IMR-90 (cell line): ENCODE data around the gene TUBGCP2. TPM values are rescaled to one million over a fixed set of nuclear protein-coding genes. Genes with fewer than 3 reads are reported as not detected.

Experiments
- ATAC-seq: fragments of 200-7000 bp; cut with Tn5 transposase; 2 replicates; pipeline ENCODE4 v1.9.1; 2020; ENCODE audit warnings: low read depth, mild to moderate bottlenecking, moderate library complexity
- BruUV-seq: library from RNA; stranded (reverse); fragments of 400-500 nt; replicated peaks from 2 replicates; lab custom pipeline; 2021; lab: Mats Ljungman, UMichigan
- CTCF ChIA-PET: fragments of 300-600 bp; formaldehyde crosslinking; extraction: SDS; loops from one replicate; lab custom pipeline; 2021; ENCODE audit warnings: antibody characterized with exemption; lab: Yijun Ruan, JAX
- POLR2A ChIA-PET: fragments of 300-600 bp; sonication (Branson Sonifier 250); formaldehyde crosslinking; loops from one replicate; lab custom pipeline; 2022; ENCODE audit warnings: antibody characterized with exemption; ENCODE audit not compliant: unreplicated experiment; lab: Charles Lee
- DNase-seq: peaks from one replicate; pipeline ENCODE4 v3.0.0; 2013
- H2AFZ ChIP-seq: replicated peaks from 2 replicates; pipeline ENCODE3; 2013; ENCODE audit warnings: low read length, mild to moderate bottlenecking; ENCODE audit not compliant: poor library complexity
- H2AK5ac ChIP-seq: 2 replicates; pipeline ENCODE4 v1.6.1; 2013; ENCODE audit warnings: low read depth, low read length, inconsistent platforms
- H2AK9ac ChIP-seq: replicated peaks from 2 replicates; pipeline ENCODE3; 2013; ENCODE audit warnings: mild to moderate bottlenecking, low read depth, low read length, moderate library complexity; ENCODE audit not compliant: poor library complexity
- H2BK120ac ChIP-seq: 2 replicates; pipeline ENCODE4 v1.6.1; 2013; ENCODE audit warnings: low read depth, low read length, inconsistent platforms
- H2BK15ac ChIP-seq: 3 replicates; pipeline ENCODE4 v1.6.1; 2013; ENCODE audit warnings: low read depth, low read length, inconsistent platforms
- H2BK20ac ChIP-seq: 2 replicates; pipeline ENCODE4 v1.6.1; 2013; ENCODE audit warnings: low read depth, mild to moderate bottlenecking, inconsistent platforms, low read length, moderate library complexity
- H2BK5ac ChIP-seq: 2 replicates; pipeline ENCODE4 v1.6.1; 2013; ENCODE audit warnings: mild to moderate bottlenecking, low read depth, low read length, inconsistent platforms; ENCODE audit not compliant: poor library complexity, severe bottlenecking
- H3K14ac ChIP-seq: replicated peaks from 2 replicates; pipeline ENCODE4 v1.6.1; 2013; ENCODE audit warnings: low read depth, low read length, inconsistent platforms
- H3K18ac ChIP-seq: 2 replicates; pipeline ENCODE4 v1.6.1; 2013; ENCODE audit warnings: low read depth, low read length, control low read depth
- H3K23ac ChIP-seq: 2 replicates; pipeline ENCODE4 v1.6.1; 2013; ENCODE audit warnings: low read depth, low read length, inconsistent platforms
- H3K27ac ChIP-seq: 2 replicates; pipeline ENCODE4 v1.5.1; 2013; ENCODE audit warnings: mild to moderate bottlenecking, control low read depth, low read length; ENCODE audit not compliant: insufficient read depth
- H3K27me3 ChIP-seq: 2 replicates; pipeline ENCODE4 v1.6.1; 2013; ENCODE audit warnings: low read length; ENCODE audit not compliant: control insufficient read depth, insufficient read depth
- H3K36me3 ChIP-seq: 2 replicates; pipeline ENCODE4 v1.6.1; 2013; ENCODE audit warnings: low read length, mixed read lengths; ENCODE audit not compliant: control insufficient read depth, insufficient read depth
- H3K4ac ChIP-seq: 2 replicates; pipeline ENCODE4 v1.6.1; 2013; ENCODE audit warnings: low read depth, low read length, inconsistent platforms
- H3K4me1 ChIP-seq: 2 replicates; pipeline ENCODE4 v1.6.1; 2013; ENCODE audit warnings: low read length, mixed read lengths; ENCODE audit not compliant: control insufficient read depth, insufficient read depth
- H3K4me2 ChIP-seq: 2 replicates; pipeline ENCODE4 v1.6.1; 2013; ENCODE audit warnings: low read depth, mild to moderate bottlenecking, control low read depth, low read length, moderate library complexity
- H3K4me3 ChIP-seq: 2 replicates; pipeline ENCODE4 v1.5.1; 2013; ENCODE audit warnings: low read depth, mild to moderate bottlenecking, control low read depth, low read length, moderate library complexity; ENCODE audit not compliant: insufficient read depth
- H3K56ac ChIP-seq: 2 replicates; pipeline ENCODE4 v1.6.1; 2013; ENCODE audit warnings: low read length, inconsistent platforms; ENCODE audit not compliant: insufficient read depth; ENCODE audit errors: extremely low read depth
- H3K79me1 ChIP-seq, 2 experiments: 2 replicates each; pipeline ENCODE4 v1.6.1; 2013; ENCODE audit warnings: low read length in 2 of 2, inconsistent platforms in 1 of 2, low read depth in 1 of 2
- H3K9ac ChIP-seq: 2 replicates; pipeline ENCODE4 v1.6.1; 2013; ENCODE audit warnings: low read depth, low read length, control low read depth
- H3K9me1 ChIP-seq: 2 replicates; pipeline ENCODE4 v1.6.1; 2013; ENCODE audit warnings: low read length, inconsistent platforms; ENCODE audit not compliant: insufficient read depth
- H3K9me3 ChIP-seq: 2 replicates; pipeline ENCODE4 v1.6.1; 2013; ENCODE audit warnings: low read length; ENCODE audit not compliant: control insufficient read depth, insufficient read depth
- H4K20me1 ChIP-seq: 2 replicates; pipeline ENCODE4 v1.6.1; 2013; ENCODE audit warnings: low read length, inconsistent platforms; ENCODE audit not compliant: insufficient read depth
- H4K5ac ChIP-seq: 2 replicates; pipeline ENCODE4 v1.6.1; 2013; ENCODE audit warnings: mild to moderate bottlenecking, low read depth, low read length, control low read depth
- H4K8ac ChIP-seq, 2 experiments: 2 replicates each; pipeline ENCODE4 v1.6.1; 2013; ENCODE audit warnings: low read depth in 2 of 2, low read length in 2 of 2, control low read depth in 1 of 2, inconsistent platforms in 1 of 2
- H4K91ac ChIP-seq: 2 replicates; pipeline ENCODE4 v1.6.1; 2013; ENCODE audit warnings: low read depth, low read length, inconsistent platforms; ENCODE audit not compliant: insufficient read depth
- BHLHE40 ChIP-seq: fragments of 150-350 bp; IDR thresholded peaks from 2 replicates; pipeline ENCODE4 v1.6.1; 2016; ENCODE audit warnings: mild to moderate bottlenecking, low read depth, low read length
- CEBPB ChIP-seq: IDR thresholded peaks from 2 replicates; pipeline ENCODE4 v1.6.1; 2012; ENCODE audit warnings: low read depth, low read length, improper control_type of control experiment
- CHD1 ChIP-seq: IDR thresholded peaks from 2 replicates; pipeline ENCODE4 v1.6.1; 2012; ENCODE audit warnings: low read depth, low read length, improper control_type of control experiment
- ELK1 ChIP-seq: fragments of 150-350 bp; IDR thresholded peaks from 2 replicates; pipeline ENCODE4 v1.6.1; 2016; ENCODE audit warnings: low read depth, mild to moderate bottlenecking, low read length, moderate library complexity, borderline replicate concordance
- FOS ChIP-seq: fragments of 150-350 bp; IDR thresholded peaks from 2 replicates; pipeline ENCODE4 v1.6.1; 2016; ENCODE audit warnings: low read depth, low read length
- MAFK ChIP-seq: IDR thresholded peaks from 2 replicates; pipeline ENCODE4 v1.6.1; 2012; ENCODE audit warnings: low read depth, low read length, improper control_type of control experiment
- MAZ ChIP-seq: IDR thresholded peaks from 2 replicates; pipeline ENCODE4 v1.6.1; 2012; ENCODE audit warnings: low read depth, mild to moderate bottlenecking, low read length, improper control_type of control experiment, moderate library complexity, borderline replicate concordance
- MXI1 ChIP-seq: IDR thresholded peaks from 2 replicates; pipeline ENCODE4 v1.6.1; 2012; ENCODE audit warnings: low read depth, mild to moderate bottlenecking, low read length, moderate library complexity, borderline replicate concordance
- NFE2L2 ChIP-seq: fragments of 150-350 bp; IDR thresholded peaks from 2 replicates; pipeline ENCODE4 v1.6.1; 2016; ENCODE audit warnings: low read depth, mild to moderate bottlenecking, low read length
- POLR2A ChIP-seq: IDR thresholded peaks from 2 replicates; pipeline ENCODE4 v1.6.1; 2012; ENCODE audit warnings: mild to moderate bottlenecking, low read depth, low read length
- RAD21 ChIP-seq: IDR thresholded peaks from 2 replicates; pipeline ENCODE4 v1.6.1; 2012; ENCODE audit warnings: low read length, improper control_type of control experiment
- RCOR1 ChIP-seq: IDR thresholded peaks from 2 replicates; pipeline ENCODE4 v1.6.1; 2012; ENCODE audit warnings: mild to moderate bottlenecking, low read length, improper control_type of control experiment; ENCODE audit not compliant: insufficient replicate concordance
- RFX5 ChIP-seq: IDR thresholded peaks from 2 replicates; pipeline ENCODE4 v1.8.0; 2012; ENCODE audit warnings: low read depth, mild to moderate bottlenecking, low read length, moderate library complexity
- SMC3 ChIP-seq: fragments of 150-350 bp; IDR thresholded peaks from 2 replicates; pipeline ENCODE4 v1.6.1; 2016; ENCODE audit warnings: low read depth, mild to moderate bottlenecking, antibody characterized with exemption, low read length, moderate library complexity
- USF2 ChIP-seq: fragments of 150-350 bp; IDR thresholded peaks from 2 replicates; pipeline ENCODE4 v1.6.1; 2017; ENCODE audit warnings: mild to moderate bottlenecking, antibody characterized with exemption, low read length, low read depth
- WGBS, 2 experiments: methylation state at CpG; one replicate each; pipeline versions ENCODE4 v1.1.5 to v1.1.7; 2013; ENCODE audit warnings: missing lambda C conversion rate in 2 of 2; ENCODE audit not compliant: insufficient read length in 1 of 2; ENCODE audit errors: extremely low coverage in 2 of 2; 5-methylcytosine and 5-hydroxymethylcytosine counted together
- dilution Hi-C: fragments of 300-500 bp; cut with HindIII; formaldehyde crosslinking; loops from one replicate; pipeline ENCODE4 v1.14.3; 2018; ENCODE audit warnings: low sequenced_read_pairs; ENCODE audit not compliant: unreplicated experiment
- in situ Hi-C: fragments of 300-500 bp; cut with MboI; formaldehyde crosslinking; loops from 3 replicates; pipeline ENCODE4 v1.14.3; 2019; ENCODE audit warnings: low sequenced_read_pairs, inconsistent platforms, mixed read lengths
- intact Hi-C: fragments of 100-400 bp; cut with micrococcal nuclease; formaldehyde crosslinking; loops from 2 replicates; pipeline ENCODE4 v1.10.0; 2022
- polyA plus RNA-seq, 3 experiments: library from polyadenylated mRNA; depleted of rRNA; stranded (reverse); fragments of >200 nt; gene quantifications; 2 replicates each; pipeline ENCODE4 v1.2.3, GENCODE V29; 2012; ENCODE audit warnings: low replicate concordance in 1 of 3
- total RNA-seq: library from RNA; depleted of rRNA; stranded (reverse); fragments of >200 nt; gene quantifications from 2 replicates; pipeline ENCODE4 v1.2.3, GENCODE V29; 2012

TUBGCP2 gene
- total and polyA plus RNA-seq, 2 of the 4 experiments (the other 2 are of a cell fraction), result 48.1 to 72.6 TPM

GRCh38 chr10:133335246-133336117 is 26.8 kb upstream of the TUBGCP2 start:
- H3K9me1 ChIP-seq, result no peaks in the 10 kb centered on the region
- H3K18ac ChIP-seq, result no peak overlapping the region; the same call in 1 of the 2 replicates
- WGBS, 2 experiments, result 5% methylated on average over 15 of the region's 75 CpGs; no CpG with 5 or more reads in 1 of the 2 experiments
- H2BK5ac ChIP-seq, result no peak overlapping the region
- H3K79me1 ChIP-seq, result no peaks in the 10 kb centered on the region
- H4K20me1 ChIP-seq, result no peaks in the 10 kb centered on the region
- H2AK5ac ChIP-seq, result no peak overlapping the region
- H3K36me3 ChIP-seq, result no peaks in the 10 kb centered on the region
- peak overlapping the region; percentile 72 for H2AK9ac ChIP-seq
- H3K9ac ChIP-seq, result no peak overlapping the region
- no peak overlapping the region for H3K27ac ChIP-seq
- peaks cover 3% of the 10 kb centered on the region; the same call in 1 of the 2 replicates for H3K4me1 ChIP-seq
- H3K4me3 ChIP-seq, result peak overlapping the region; percentile 38
- H3K56ac ChIP-seq, result no peak overlapping the region
- POLR2A ChIA-PET, result no interaction called here
- no peak overlapping the region for H4K91ac ChIP-seq
- no peak overlapping the region for H3K23ac ChIP-seq
- ATAC-seq (peak; percentile 55), DNase-seq (peak; percentile 61)
- H2AFZ ChIP-seq, result peak overlapping the region; percentile 86
- intact Hi-C loops (no loop called here), dilution Hi-C loops (no loop called here), in situ Hi-C loops (no loop called here)
- H4K8ac ChIP-seq, result no peak overlapping the region
- no peak overlapping the region for H2BK120ac ChIP-seq
- H2BK15ac ChIP-seq, result no peak overlapping the region
- no peak overlapping the region for H2BK20ac ChIP-seq
- peaks cover 50% of the 10 kb centered on the region for H3K27me3 ChIP-seq
- H3K4ac ChIP-seq, result no peak overlapping the region
- CTCF ChIA-PET, result no interaction called here
- BruUV-seq, result no TSS peak
- no peak overlapping the region for H3K14ac ChIP-seq
- peak overlapping the region; percentile 65 for H3K4me2 ChIP-seq
- H4K5ac ChIP-seq, result no peak overlapping the region
- H3K9me3 ChIP-seq, result no peaks in the 10 kb centered on the region; the same call in 1 of the 2 replicates
- TF ChIP-seq MAFK (no peak), RFX5 (no peak), ELK1 (no peak), RCOR1 (no peak), CHD1 (no peak), POLR2A (no peak), RAD21 (no peak), MAZ (no peak), USF2 (no peak), FOS (no peak), NFE2L2 (no peak), BHLHE40 (no peak), CEBPB (no peak), SMC3 (no peak), MXI1 (no peak)
